Omental fat pad (tissue), 4 donors: Measurements from ENCODE around the gene FYB1. TPM values are rescaled to one million over a fixed set of nuclear protein-coding genes. Genes with fewer than 3 reads are reported as not detected.

Source experiments
- ATAC-seq: fragments of 150-250 bp; one replicate; pipeline ENCODE4 v1.9.1; 2016; ENCODE audit warnings: mild to moderate bottlenecking, moderate library complexity; ENCODE audit not compliant: low FRiP score
- DNase-seq: peaks from one replicate; pipeline ENCODE4 v3.0.0-alpha.2; 2019; ENCODE audit warnings: low spot score
- CTCF ChIP-seq, 3 donors: fragments of 450-650 bp; IDR thresholded peaks; one replicate each; pipeline ENCODE4 v1.5.1; 2016 to 2017; ENCODE audit warnings: antibody characterized with exemption in 3 of 3, mild to moderate bottlenecking in 3 of 3, moderate library complexity in 2 of 3
- total RNA-seq, 4 donors: library from RNA; depleted of rRNA; stranded (reverse); fragments of >200 nt; gene quantifications; one replicate each; pipeline ENCODE4 v1.1.0, GENCODE V29; 2016

The FYB1 gene
- total RNA-seq, 4 donors from 2014 or later: 13.2 to 46.2 (median 22.6) TPM

- no peak for TF ChIP-seq CTCF (IDR thresholded peaks at IDR 0.05)
- ATAC-seq (no peak), DNase-seq (no peak)
Observed at GRCh38 chr5:39137819-39138451, 81.4 kb downstream of the FYB1 start.

GRCh38 chr5:39137391-39137790 is 82.0 kb downstream of the FYB1 start:
- no peak for DNase-seq
- no peak for ATAC-seq
- TF ChIP-seq CTCF (IDR thresholded peaks at IDR 0.05): no peak

GRCh38 chr5:39132792-39133191 is 86.6 kb downstream of the FYB1 start:
- no peak for TF ChIP-seq CTCF (IDR thresholded peaks at IDR 0.05)
- ATAC-seq (no peak), DNase-seq (no peak)

- ATAC-seq (no peak), DNase-seq (no peak)
- TF ChIP-seq CTCF (IDR thresholded peaks at IDR 0.05): no peak
Observed at GRCh38 chr5:39132128-39132447, 87.3 kb downstream of the FYB1 start.

- TF ChIP-seq CTCF (IDR thresholded peaks at IDR 0.05): no peak
- DNase-seq (no peak), ATAC-seq (no peak)
Observed at GRCh38 chr5:39131210-39132127, 87.9 kb downstream of the FYB1 start.

- no peak for ATAC-seq
- TF ChIP-seq CTCF (IDR thresholded peaks at IDR 0.05): no peak
- no peak for DNase-seq
Observed at GRCh38 chr5:39130716-39131115, 88.6 kb downstream of the FYB1 start.

GRCh38 chr5:39121922-39122321 is 97.4 kb downstream of the FYB1 start:
- no peak for TF ChIP-seq CTCF (IDR thresholded peaks at IDR 0.05)
- no peak for ATAC-seq
- no peak for DNase-seq
